Measurements from ENCODE around the gene CBFA2T3.

Gene CBFA2T3

DNA sequence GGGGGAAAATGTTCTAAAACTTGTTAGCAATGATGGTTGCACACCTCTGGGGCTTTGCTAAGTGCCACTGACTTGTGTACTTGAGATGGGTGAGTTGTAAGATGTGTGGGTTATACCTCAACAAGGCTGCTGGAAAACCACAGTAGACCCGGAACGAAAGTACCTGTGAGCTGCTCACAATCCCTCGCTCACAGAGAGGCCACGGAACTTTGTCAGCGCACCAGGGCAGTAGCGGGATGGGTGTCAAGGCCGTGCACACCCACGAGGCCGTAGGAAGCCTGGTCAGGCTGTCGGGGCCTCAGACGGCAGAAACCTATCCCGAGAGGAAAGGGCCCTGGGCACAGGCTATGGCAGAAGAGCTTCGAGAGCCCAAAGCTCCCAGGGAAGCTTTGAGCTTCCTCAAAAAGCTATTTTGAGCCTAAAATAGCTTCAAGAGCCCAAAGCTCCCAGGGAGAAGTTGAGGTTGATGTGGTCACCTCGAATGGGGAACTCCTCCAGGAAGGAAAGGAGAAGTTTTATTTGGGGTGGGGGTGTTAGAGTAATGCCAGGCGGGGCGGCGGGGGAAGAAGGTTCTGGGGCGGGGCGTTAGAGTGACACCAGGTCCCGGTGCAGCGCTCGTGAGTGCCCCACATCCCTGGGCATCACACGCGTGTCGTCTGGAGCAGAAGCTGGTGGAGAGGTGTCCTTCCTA, 19.0 kb downstream of the CBFA2T3 start:
- no peak for DNase-seq

DNA sequence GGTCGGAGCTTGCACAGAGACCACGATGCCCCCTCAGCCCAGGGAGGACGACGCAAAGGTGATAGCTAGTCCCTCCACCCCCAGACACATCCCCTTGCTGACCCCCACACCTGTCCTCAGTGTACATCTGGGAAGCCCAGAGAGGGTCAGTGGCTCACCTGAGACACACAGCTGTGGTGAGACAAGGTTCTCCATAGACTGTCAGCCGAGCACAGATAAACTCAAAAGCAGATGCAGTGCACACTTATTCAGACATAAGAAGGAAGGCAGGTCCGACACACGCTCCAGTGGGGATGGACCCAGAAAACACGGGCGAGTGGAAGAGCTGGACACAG, 19.6 kb downstream of the CBFA2T3 start:
- DNase-seq = no peak

DNA sequence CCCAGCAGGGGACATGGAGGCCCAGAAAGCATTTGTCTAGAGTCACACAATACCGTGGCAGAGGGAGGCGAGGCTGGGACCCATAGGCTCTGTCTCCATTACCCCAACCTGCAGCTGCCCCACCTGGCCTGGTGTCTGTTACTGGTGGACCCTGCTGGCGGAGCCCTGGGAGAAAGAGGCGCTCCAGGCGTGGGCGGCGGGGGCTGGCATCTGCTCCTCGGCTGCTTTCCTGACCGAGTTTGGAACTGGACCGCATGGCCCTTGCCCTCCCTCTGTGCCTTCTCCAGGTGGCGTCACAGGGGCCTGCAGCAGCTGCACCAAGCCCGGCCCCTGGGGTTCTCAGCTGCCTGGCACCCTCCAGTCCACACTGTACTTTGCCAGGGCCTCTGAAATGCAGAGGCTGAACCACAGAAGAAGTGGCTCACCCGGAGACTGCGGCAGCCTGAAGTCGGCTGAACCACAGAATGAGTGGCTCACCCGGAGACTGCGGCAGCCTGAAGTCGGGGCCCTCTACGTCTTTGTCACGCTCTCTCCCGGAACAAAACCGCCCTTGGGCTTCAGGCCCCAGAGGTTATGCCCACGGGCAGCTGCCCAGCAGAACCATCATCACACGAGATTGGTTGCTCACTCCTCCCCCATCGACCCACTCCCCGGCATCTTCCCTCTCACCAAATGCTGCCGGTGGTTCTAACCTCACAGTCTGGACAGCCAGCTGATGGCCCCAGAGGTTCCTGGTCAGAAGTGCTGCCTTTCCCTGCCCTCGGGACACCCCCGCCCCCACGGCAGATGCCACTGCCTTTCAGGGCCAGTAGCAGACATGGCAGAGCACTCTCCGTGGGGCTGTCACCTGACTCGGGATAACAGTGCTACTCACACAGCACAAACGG, 20.2 kb downstream of the CBFA2T3 start:
- DNase-seq = no peak

DNA sequence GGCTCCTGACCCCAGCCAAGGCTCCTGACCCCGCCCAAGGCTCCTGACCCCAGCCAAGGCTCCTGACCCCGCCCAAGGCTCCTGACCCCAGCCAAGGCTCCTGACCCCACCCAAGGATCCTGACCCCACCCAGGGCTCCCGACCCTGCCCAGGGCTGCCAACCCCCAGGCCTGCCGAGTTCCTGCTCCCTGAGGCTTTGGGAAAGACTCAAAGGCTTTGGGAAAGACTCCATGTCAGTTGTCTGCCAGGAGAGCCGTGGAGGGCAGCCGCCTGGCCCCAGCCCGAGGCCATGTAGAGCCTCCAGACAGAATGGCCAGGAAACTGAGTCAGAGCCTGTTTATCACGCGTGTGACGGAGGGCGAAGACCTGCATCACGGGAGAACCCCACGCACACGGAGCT, 21.1 kb downstream of the CBFA2T3 start:
- DNase-seq = no peak

DNA sequence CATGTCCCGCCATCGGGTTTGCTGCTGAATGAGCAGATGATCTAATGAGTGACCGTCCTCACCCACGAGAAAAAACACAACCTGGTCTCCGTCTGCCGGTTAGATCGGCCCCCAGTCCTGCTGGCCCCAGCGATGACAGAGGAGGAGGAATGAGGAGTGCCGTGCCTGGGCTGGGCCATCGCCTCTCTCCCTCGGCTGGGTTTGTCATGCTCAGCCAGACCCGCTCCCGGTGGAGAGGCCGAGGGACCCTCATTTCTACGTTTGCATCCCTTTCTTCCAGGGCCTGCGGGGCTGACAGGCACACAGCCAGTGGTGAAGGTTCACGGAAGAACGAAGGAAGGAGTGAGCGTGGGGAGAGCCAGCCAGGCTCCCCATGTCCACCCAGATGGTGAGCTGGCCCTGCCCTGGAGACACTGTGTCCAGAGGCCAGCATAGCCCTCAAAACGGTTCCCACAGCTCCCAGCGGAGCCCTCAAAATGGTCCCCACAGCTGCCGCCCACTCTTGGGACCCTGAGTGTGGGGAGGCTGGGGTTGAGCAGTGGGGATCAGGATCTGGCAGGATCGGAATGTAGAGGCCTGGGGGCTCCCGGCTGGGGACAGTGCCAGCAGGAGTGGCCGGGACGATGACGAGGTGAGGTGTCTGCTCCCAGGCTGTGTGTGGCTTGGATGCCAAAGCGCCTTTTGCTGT, 23.9 kb downstream of the CBFA2T3 start:
- no peak for DNase-seq

DNA sequence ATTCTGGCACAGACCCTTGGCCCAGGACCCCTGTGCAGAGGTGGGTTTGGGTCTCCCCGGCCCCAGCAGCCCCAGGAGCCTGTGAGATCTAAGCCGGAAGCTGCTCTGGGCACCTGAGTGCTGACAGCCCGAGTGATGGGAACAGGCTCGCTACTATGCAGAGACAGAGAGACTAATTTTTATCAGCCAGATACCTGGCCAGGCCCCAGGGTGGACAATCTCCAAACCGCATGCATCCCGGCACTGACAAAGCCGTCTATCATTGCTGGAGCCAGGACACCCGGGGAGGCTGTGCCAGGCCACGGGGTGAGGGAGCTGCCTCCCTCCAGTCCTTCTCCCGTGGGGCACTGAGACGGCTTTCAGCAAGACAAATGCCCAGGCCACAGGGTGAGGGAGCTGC, 25.0 kb downstream of the CBFA2T3 start:
- DNase-seq = no peak

- DNase-seq = no peak
Measured at GRCh38 chr16:88951501-88951900, 25.5 kb downstream of the CBFA2T3 start.

DNA sequence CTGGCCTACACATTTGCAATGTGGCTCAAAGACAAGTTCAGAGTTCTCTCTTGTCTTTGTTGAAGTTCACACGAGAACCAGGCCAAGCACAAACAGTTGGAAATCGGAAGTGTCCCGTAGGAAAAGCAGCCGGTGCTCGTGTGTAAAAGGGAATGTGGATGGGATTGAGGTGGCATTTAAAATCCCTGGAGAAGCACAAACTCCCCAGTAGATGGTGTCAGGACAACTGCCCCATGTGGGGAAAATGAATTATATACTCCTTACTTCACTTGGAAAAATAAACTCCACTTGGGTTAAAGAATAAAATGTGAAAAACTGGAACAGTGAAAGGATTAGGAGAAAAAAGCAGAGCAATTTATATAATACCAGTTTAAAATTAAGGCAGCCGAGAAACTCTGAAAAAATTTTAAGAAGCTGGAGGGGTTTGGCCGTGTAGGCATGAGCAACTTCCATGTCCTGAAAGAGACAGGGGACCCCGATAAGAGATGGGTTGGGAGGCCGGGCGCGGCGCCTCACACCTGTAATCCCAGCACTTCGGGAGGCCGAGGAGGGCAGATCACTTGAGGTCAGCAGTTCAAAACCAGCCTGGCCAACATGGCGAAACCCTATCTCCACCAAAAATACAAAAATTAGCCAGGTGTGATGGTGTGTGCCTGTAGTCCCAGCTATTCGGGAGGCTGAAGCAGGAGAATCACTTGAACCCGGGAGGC, 28.1 kb downstream of the CBFA2T3 start:
- no peak for DNase-seq

- no peak for DNase-seq
Measured at GRCh38 chr16:88945473-88945872, 31.5 kb downstream of the CBFA2T3 start.

DNA sequence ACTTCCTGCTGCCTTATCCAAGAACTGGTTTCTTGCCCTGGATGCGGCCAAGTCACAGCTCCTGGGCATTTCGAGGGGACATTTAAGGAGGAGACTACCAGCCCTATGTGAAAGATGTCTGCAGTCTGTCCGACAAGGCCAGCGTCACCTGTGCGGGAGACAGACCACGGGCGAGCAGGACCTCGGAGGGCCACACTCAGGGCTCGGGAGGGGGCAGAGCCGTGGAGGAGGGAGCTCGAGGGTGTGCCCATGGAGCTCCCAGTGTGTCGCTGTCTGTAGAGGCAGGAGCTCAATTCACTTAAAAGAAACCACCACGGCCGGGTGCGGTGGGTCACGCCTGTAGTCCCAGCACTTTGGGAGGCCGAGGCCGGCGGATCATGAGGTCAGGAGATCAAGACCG, 33.3 kb downstream of the CBFA2T3 start:
- DNase-seq = no peak

- DNase-seq = no peak
Measured at GRCh38 chr16:88943131-88943664, 33.8 kb downstream of the CBFA2T3 start.

DNA sequence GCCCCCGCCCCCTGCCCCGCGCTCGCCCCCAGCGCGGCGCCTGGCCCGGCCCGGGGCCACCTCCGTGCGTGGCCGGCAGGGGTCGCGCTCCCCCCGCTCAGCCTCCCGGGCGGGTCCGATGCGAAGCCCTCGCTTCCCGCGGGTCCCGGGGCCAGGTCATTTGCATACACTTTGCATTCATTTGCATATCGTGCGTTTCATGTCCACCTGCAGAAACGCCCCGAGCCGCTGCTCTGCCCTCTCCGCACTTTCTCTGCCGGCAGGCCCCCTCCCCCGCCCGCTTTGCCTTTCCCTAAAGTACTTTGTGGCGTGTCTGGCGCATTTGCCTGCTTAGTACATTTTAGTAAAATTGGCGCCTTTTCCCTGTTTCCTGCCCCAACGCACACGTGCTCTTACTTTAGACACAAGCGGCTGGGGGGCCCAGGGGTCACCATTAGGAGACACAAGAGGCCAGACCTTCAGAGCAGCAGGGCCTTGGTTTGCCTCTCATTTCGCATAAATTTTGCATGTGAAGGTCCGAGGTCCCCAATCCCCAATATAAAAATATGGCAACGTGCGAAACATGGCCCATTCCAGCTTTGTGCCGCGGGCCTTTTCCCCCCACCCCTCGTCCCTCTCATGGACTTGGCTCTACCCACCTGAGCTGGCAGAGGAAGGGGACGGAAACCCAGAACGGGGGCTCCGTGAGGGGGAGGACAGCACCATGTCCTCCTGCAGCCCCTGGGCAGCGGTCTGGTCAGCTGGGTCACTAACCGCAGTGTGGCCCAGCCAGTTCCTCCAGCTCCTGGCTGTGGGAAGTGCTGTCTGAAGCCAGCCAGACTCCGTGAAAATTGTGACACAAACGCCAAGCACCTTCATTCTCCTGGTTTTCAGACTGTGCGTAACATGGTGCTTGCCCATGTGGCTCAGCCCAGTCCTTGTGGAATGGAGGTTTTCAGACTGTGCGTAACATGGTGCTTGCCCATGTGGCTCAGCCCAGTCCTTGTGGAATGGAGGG, 34.8 kb downstream of the CBFA2T3 start:
- peak; percentile 25 for DNase-seq

DNA sequence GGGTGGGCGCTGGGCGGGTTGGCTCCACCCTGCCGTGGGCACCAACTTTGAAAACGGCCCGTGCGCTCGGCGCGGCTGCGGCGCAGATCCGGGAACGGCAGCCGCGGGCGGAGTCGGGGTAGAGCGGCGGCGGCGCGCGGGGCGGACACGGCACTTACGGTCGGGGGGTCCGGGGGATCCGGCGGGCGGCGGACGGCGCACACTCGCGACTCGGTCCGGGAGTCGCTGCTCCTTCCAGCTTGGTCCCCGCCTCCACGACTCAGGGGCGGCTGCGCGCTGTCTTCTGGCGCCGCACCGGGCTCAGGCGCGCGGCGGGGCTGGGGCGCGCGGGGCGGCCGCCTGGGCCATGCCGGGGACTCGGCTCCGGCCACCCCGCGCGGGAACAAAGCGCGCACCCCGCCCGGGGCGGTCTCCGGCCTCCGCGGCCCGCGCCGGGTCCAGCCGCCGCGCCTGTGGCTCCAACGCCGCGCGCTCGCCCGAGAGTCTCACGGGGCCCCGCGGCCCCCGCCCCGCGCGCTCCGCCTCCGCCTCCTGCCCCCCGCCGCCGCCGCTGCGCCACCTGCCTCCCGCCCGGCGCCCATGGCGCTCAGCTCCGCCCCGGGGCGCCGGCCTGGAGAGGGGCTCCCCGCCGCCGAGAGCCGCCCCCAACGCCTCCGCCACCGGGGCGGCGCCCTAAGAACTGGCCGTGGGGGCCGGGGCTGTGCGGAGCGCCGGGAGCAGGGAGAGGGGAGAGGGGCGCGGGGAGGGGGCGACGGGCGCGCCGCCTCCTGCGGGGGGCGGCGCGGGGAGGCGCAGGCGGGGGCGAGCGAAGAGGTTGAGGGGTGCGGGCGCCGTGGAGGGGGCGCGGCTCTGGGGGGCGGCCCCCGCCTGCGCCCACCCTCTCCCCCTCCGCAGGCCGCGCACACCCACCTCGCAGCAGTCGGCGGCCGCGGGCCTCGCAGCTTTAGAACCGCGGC, 35.9 kb downstream of the CBFA2T3 start:
- no peak for DNase-seq

GRCh38 chr16:88939972-88940861, 36.8 kb downstream of the CBFA2T3 start:
- DNase-seq = no peak

- DNase-seq = no peak
Measured at GRCh38 chr16:88939245-88939971, 37.6 kb downstream of the CBFA2T3 start.

DNA sequence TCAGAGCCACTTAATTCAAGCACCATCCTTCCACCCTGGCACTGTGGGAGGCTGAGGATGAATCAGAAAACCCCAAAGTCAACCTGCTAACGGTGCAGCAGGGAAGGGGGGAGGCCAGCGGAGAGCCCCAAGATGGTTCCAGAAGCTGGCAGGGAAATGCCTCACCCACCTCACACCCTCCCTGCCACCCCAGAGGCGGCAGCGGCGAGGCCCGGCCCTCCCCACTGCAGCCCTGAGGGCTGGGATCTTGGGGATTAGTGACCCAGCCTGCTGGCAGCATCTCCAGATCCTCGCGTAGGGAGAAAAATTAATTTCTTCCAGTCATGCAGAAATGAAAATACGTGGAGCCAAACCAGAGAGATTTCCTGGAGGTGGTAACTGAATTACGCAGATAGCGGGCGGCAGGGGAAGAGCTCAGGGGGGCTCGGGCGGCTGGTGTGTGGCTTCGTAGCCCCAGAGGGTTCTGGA, 38.2 kb downstream of the CBFA2T3 start:
- DNase-seq = no peak

DNA sequence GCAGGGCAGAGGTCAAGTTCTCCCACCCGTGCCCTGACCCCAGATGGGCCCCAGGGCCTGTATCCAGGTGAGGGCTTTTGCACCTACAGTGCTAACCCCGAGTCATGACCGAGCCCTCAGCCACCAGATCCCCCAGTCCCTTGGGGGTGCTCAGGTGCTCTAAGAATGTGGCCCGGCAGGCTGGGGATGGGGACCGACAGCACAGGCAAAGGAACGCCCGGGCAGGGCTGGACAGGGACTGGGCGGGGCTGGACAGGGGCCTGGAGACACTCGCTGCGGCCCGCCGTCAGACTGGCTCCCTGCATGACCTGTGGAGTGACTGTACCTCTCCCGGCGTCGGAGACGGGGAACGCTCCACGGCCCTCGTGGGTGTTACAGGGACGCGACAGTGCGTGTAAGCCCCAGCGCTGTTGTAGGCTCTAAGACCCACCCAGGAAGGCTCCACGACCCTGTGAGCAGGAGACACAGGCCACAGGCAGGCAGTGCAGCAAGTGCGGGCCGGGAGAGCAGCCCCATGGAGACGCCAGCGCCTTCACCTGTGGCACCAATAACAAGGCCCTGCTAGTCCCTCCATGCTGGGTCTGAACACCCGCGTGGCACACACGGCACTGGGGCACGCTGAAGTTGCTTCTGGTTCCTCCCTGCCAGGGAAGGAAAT, 38.8 kb downstream of the CBFA2T3 start:
- no peak for DNase-seq

GRCh38 chr16:88937206-88937621, 39.8 kb downstream of the CBFA2T3 start:
- DNase-seq = no peak
